DMS79 treated with DMSO at 0.1 percent for 48 hours (cell line): ENCODE data around the gene PDZRN3.

Experiments
- DNase-seq: peaks from one replicate; lab custom pipeline; 2025; lab: John Stamatoyannopoulos, UW

Gene PDZRN3

GRCh38 chr3:73556520-73557372 is 68.0 kb downstream of the PDZRN3 start:
- no peak for DNase-seq

DNA sequence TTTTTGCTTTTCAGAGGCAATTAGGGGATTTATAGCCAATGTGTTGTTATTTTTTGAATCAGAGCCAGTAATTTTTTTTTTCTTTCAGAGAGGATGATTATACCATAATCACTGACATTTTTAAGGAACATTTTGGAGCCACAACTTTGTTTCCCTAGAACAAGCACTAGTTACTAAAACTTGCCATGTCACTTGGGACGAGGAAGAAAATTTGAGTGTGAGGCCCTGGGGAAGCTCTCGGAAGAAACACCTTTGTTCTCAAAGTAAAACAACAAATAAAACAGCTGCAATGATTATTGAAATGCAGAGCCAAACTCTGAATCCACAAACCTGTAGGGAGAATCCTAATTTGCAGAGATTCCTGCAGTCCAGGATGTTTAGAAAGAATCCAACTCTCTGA is 69.7 kb downstream of the PDZRN3 start:
- no peak for DNase-seq

- no peak for DNase-seq
Measured at GRCh38 chr3:73552700-73553099, 72.0 kb downstream of the PDZRN3 start.

GRCh38 chr3:73550032-73550431 is 74.7 kb downstream of the PDZRN3 start:
- DNase-seq = no peak

- no peak for DNase-seq
Measured at GRCh38 chr3:73549051-73549600, 75.6 kb downstream of the PDZRN3 start.

- DNase-seq = no peak
Measured at GRCh38 chr3:73548436-73548835, 76.3 kb downstream of the PDZRN3 start.

GRCh38 chr3:73547427-73548248 is 77.1 kb downstream of the PDZRN3 start:
- no peak for DNase-seq

DNA sequence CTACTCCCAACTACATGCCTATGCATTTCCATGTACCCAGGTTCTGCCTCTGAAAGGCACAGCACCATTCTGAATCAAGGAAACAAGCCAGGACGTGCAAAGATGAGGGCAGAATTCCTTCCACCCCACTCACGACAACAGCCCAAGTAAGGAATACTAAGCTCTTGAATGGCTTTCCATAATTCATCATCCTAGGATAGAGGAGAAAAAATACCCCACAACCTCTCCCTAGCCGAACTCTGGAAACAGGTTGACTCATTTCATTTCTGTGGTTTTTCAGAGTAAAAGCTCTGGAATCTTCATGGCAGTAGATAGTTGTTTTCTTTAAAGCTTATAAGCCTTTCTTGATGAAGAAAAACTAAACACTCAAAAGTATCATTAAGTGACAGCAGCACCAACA is 77.8 kb downstream of the PDZRN3 start:
- DNase-seq = no peak

DNA sequence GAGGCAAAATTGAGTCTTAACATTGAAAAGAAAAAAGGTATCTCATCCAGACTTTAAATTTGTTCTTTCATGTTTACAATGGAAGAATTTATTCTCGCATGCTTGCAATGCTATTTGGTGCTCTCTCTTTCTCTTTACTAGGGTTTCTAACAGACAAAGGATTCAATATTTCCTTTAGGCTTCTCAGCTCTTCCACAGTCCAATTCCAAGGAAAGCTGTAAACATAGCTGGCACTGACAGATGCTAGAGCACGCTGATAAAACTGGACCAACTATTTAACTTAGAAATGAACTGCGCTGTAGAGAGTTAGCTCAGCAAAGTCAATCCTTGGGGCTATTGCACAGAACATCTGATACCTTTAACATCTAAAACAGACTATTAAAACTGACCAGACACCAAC is 81.3 kb downstream of the PDZRN3 start:
- no peak for DNase-seq

DNA sequence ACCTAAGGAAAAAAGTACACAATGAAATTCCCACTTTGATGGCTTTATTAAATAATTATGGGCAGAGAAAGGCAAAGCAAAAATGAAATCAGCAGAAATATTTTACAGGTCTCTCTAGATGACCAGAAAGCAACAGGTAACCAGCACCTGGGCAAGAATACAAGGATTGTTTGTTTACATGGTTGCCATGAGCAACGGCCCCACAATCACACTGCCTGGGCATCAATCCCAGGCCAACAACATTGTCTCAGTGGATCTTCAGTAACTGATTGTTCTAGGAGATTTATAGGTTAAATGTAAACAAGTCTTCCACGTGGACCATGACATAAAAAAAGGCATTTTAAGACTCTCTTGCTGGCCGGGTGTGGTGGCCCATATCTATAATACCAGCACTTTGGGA is 82.6 kb downstream of the PDZRN3 start:
- DNase-seq = no peak

- no peak for DNase-seq
Measured at GRCh38 chr3:73540969-73541740, 83.6 kb downstream of the PDZRN3 start.

DNA sequence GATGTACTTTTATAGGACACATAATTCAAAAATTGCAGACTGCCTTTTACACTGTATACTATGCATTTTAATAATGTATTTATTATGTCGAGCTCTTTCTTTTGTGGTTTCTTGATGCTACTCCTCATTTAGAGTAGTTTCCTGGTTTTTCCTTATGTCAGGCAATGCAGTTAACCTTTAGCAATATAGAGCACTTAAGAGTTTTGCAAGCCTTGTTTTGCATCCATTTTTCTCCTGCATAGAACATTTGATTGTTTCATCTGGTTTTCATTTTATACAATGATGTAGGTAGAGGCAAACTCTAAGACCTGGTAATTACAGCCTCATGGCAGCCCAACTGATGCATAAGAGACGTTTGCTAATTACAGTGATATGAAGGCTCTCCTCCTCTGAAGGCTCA is 86.3 kb downstream of the PDZRN3 start:
- DNase-seq = no peak

- no peak for DNase-seq
Measured at GRCh38 chr3:73536952-73537351, 87.8 kb downstream of the PDZRN3 start.

- no peak for DNase-seq
Measured at GRCh38 chr3:73536336-73536895, 88.3 kb downstream of the PDZRN3 start.

DNA sequence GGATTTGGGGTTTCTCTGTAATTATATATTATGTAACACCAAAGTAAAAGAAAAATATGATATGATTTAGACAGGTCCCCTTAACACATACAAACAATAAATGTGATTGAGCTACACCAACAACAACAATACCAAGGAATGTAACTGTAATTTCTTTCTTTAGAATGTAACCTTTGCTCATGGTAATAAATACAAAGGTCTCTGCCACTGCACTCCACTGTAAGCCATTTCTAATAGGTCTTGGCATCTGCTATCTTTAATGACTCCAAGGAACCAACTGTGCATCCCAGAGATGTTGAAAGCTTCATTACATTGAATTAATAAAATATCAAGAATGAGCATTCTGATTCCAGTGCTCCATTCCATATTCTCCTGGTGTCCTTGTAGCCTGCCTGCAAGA is 88.8 kb downstream of the PDZRN3 start:
- no peak for DNase-seq

GRCh38 chr3:73535137-73535536 is 89.6 kb downstream of the PDZRN3 start:
- DNase-seq = no peak

- no peak for DNase-seq
Measured at GRCh38 chr3:73530022-73530396, 94.7 kb downstream of the PDZRN3 start.

- no peak for DNase-seq
Measured at GRCh38 chr3:73529308-73530021, 95.3 kb downstream of the PDZRN3 start.

GRCh38 chr3:73525591-73525990 is 99.2 kb downstream of the PDZRN3 start:
- DNase-seq = no peak

DNA sequence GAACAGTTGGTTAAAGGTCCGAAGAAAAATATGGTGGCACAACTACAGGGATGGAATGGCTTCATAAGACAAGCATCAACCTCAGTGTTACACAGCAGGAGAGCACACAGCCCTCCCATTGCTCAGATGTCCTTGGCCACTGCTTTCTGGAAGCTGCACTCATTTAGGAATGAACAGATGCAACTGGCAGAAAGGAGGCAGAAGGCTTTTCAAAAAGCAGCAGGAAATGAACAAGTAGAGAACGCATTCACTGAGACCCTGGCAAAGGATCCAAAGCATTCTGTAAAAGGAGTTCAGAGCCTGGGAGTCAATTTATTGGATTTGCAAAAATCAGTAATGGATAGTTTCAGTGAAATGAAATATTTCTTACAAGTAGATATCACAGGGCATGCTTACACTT is 101.1 kb downstream of the PDZRN3 start:
- no peak for DNase-seq

DNA sequence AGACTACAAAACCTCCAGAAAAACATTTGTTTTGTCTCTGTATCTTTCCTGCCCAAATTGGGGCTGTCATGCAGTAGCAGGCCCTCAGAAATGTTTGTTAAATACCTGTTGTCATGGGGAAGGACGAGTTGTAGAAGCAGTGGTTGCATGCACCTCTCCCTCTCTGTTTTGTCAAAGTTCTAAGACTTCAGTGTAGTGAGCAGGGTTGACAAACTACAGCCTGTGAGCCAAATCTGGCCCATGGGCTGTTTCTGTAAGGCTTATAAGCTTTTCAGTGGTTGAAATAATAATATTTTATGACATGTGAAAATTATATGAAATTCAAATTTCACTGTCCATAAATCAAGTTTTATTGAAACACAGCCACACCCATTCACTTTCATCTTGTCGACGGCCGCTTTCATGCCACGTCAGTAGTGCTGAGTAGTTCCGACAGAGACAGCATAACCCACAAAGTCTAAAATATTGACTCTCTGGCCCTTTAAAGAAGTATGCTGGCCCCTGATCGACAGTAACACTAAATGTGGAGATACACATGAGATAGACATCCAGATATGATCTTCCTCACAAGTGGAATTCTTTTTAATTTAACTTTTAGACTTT is 102.9 kb downstream of the PDZRN3 start:
- no peak for DNase-seq
